Measurements from ENCODE around the gene PNLIP.

- TF ChIP-seq SRSF9 (IDR thresholded peaks at IDR 0.05; ENCODE audit: borderline replicate concordance, low read depth, low read length) (no peak), SRSF7 (optimal IDR thresholded peaks at IDR 0.05; ENCODE audit: low read depth, low read length) (no peak), MYBL2 (IDR thresholded peaks at IDR 0.05; ENCODE audit: low read depth) (no peak), MYBL2 (CRISPR knock-in tag; IDR thresholded peaks at IDR 0.05; ENCODE audit: borderline replicate concordance) (no peak), POLR2A (conservative IDR thresholded peaks at IDR 0.05) (no peak), MEF2A (IDR thresholded peaks at IDR 0.05; ENCODE audit: control insufficient read depth, low read depth, low read length) (no peak), FOXP4 (CRISPR knock-in tag; IDR thresholded peaks at IDR 0.05; ENCODE audit: borderline replicate concordance) (no peak), CTCF (IDR thresholded peaks at IDR 0.05 in 2 of 3, conservative IDR thresholded peaks at IDR 0.05 in 1 of 3; ENCODE audit: insufficient read depth in 2 of 3, low read depth in 1 of 3, low read length in 3 of 3) (no peak), NCOA1 (IDR thresholded peaks at IDR 0.05; ENCODE audit: low read depth) (no peak), ZNF384 (IDR thresholded peaks at IDR 0.05; ENCODE audit: low read depth, low read length) (no peak), CEBPB (tag; IDR thresholded peaks at IDR 0.05) (no peak)
- TF ChIP-seq, protein P1, sequence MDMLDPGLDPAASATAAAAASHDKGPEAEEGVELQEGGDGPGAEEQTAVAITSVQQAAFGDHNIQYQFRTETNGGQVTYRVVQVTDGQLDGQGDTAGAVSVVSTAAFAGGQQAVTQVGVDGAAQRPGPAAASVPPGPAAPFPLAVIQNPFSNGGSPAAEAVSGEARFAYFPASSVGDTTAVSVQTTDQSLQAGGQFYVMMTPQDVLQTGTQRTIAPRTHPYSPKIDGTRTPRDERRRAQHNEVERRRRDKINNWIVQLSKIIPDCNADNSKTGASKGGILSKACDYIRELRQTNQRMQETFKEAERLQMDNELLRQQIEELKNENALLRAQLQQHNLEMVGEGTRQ (CRISPR knock-in tag; IDR thresholded peaks at IDR 0.05), result no peak
Observed at GRCh38 chr10:116599991-116600390, 54.3 kb downstream of the PNLIP start.
